PC-9 (cell line): ENCODE data around the gene CASS4. TPM values are rescaled to one million over a fixed set of nuclear protein-coding genes. Genes with fewer than 3 reads are reported as not detected.
"Not testable (repeated sequence)": the region's sequence is repeated elsewhere in the genome, so short reads cannot be mapped to it uniquely, and the experiment has no call there.

Experiments used
- BruUV-seq: library from RNA; stranded (reverse); fragments of 400-500 nt; replicated peaks from 2 replicates; lab custom pipeline; 2021; lab: Mats Ljungman, UMichigan
- CTCF ChIA-PET: fragments of 300-600 bp; sonication (Branson Sonifier 250); formaldehyde crosslinking; loops from one replicate; lab custom pipeline; 2022; ENCODE audit warnings: antibody characterized with exemption; lab: Charles Lee
- POLR2A ChIA-PET: fragments of 300-600 bp; sonication (Branson Sonifier 250); formaldehyde crosslinking; loops from one replicate; lab custom pipeline; 2022; ENCODE audit warnings: antibody characterized with exemption; ENCODE audit not compliant: unreplicated experiment; lab: Charles Lee
- DNase-seq, 2 experiments: peaks; one replicate each; pipeline versions ENCODE4 v3.0.0 to v3.0.0-alpha.2; 2015 to 2022; ENCODE audit warnings: mixed read lengths in 1 of 2
- H2AFZ ChIP-seq: fragments of 200-600 bp; sonication (generic); 2 replicates; pipeline ENCODE4 v1.8.1; 2017; ENCODE audit warnings: antibody characterized with exemption
- H3F3A ChIP-seq: fragments of 200-600 bp; sonication (generic); 2 replicates; pipeline ENCODE4 v1.8.1; 2017; ENCODE audit warnings: antibody characterized with exemption, mild to moderate bottlenecking, low read depth; ENCODE audit not compliant: insufficient read depth
- H3K27ac ChIP-seq: fragments of 200-600 bp; sonication (generic); 2 replicates; pipeline ENCODE4 v1.6.1; 2016; ENCODE audit warnings: mixed run types
- H3K27me3 ChIP-seq: fragments of 200-600 bp; sonication (generic); 2 replicates; pipeline ENCODE4 v1.6.1; 2016; ENCODE audit warnings: low read depth, mixed run types; ENCODE audit not compliant: insufficient read depth
- H3K36me3 ChIP-seq: fragments of 200-600 bp; sonication (generic); 2 replicates; pipeline ENCODE4 v1.6.1; 2016; ENCODE audit warnings: low read depth, mixed run types
- H3K4me1 ChIP-seq: fragments of 200-600 bp; sonication (generic); replicated peaks from 2 replicates; pipeline ENCODE4 v1.6.1; 2016; ENCODE audit warnings: mixed run types; ENCODE audit not compliant: insufficient read depth
- H3K4me2 ChIP-seq: fragments of 200-600 bp; sonication (generic); 2 replicates; pipeline ENCODE4 v1.6.1; 2017; ENCODE audit warnings: mixed run types
- H3K4me3 ChIP-seq: fragments of 200-600 bp; sonication (generic); 2 replicates; pipeline ENCODE4 v1.6.1; 2016; ENCODE audit warnings: mixed run types
- H3K79me2 ChIP-seq: fragments of 200-600 bp; sonication (generic); 2 replicates; pipeline ENCODE4 v1.6.1; 2017; ENCODE audit warnings: low read depth, mixed run types
- H3K9me2 ChIP-seq: fragments of 200-600 bp; sonication (generic); 2 replicates; pipeline ENCODE4 v1.8.1; 2017; ENCODE audit warnings: mild to moderate bottlenecking; ENCODE audit not compliant: insufficient read depth
- H3K9me3 ChIP-seq: fragments of 200-600 bp; sonication (generic); 2 replicates; pipeline ENCODE4 v1.8.1; 2016; ENCODE audit warnings: low read depth; ENCODE audit not compliant: insufficient read depth
- H4K20me1 ChIP-seq: fragments of 200-600 bp; sonication (generic); 2 replicates; pipeline ENCODE4 v1.8.1; 2017; ENCODE audit not compliant: insufficient read depth
- EZH2 ChIP-seq: fragments of 200-600 bp; sonication (generic); IDR thresholded peaks from 2 replicates; pipeline ENCODE4 v1.8.0; 2017; ENCODE audit warnings: antibody characterized with exemption, low read depth
- intact Hi-C: fragments of 100-400 bp; cut with micrococcal nuclease; formaldehyde crosslinking; loops from one replicate; pipeline ENCODE4 v1.10.0; 2022; ENCODE audit not compliant: unreplicated experiment
- total RNA-seq: library from RNA; stranded (reverse); gene quantifications from 2 replicates; pipeline ENCODE4 v1.2.3, GENCODE V29; 2021
- TF ChIP-seq, protein P1 (sequence below): fragments of 200-600 bp; sonication (generic); conservative IDR thresholded peaks from 2 replicates; pipeline ENCODE4 v1.6.1; 2017; ENCODE audit warnings: mixed run types, antibody characterized with exemption, mild to moderate bottlenecking, moderate library complexity

Gene CASS4
- total RNA-seq, 1 experiment from 2014 or later, result 0.15 TPM

DNA sequence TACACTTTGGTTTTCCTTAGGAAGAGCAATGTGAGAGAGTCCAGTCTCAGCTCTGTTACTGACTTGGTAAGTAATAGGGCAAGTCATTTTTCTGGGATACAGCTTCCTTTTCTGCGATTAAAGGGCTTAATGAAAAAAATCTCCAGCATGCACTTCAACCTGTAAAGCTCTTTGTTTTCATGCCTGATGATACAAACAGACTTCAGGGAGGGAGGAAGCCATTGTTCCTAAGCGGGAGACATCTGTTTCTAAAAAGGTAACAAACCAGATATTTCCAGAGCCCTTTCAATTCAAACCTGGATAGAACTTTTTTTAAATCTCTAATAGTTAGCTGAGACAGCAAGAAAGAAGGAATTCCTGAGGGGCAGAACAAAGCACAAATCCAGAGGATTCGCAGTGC is 5.2 kb upstream of the CASS4 start:
- TF ChIP-seq EZH2, result no peak
- TF ChIP-seq, protein P1, sequence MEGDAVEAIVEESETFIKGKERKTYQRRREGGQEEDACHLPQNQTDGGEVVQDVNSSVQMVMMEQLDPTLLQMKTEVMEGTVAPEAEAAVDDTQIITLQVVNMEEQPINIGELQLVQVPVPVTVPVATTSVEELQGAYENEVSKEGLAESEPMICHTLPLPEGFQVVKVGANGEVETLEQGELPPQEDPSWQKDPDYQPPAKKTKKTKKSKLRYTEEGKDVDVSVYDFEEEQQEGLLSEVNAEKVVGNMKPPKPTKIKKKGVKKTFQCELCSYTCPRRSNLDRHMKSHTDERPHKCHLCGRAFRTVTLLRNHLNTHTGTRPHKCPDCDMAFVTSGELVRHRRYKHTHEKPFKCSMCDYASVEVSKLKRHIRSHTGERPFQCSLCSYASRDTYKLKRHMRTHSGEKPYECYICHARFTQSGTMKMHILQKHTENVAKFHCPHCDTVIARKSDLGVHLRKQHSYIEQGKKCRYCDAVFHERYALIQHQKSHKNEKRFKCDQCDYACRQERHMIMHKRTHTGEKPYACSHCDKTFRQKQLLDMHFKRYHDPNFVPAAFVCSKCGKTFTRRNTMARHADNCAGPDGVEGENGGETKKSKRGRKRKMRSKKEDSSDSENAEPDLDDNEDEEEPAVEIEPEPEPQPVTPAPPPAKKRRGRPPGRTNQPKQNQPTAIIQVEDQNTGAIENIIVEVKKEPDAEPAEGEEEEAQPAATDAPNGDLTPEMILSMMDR, result no peak
- no peak overlapping the region for H3K4me3 ChIP-seq
- intact Hi-C loops, result loop anchor here (10.0 kb wide), 1 partner anchor 658 kb away; no protein-coding TSS in a partner anchor
- peaks cover 4% of the 10 kb centered on the region; the same call in 1 of the 2 replicates for H3F3A ChIP-seq
- no peaks in the 10 kb centered on the region for H3K9me3 ChIP-seq
- H4K20me1 ChIP-seq, result peaks cover 4% of the 10 kb centered on the region; the same call in 1 of the 2 replicates
- no peaks in the 10 kb centered on the region for H3K9me2 ChIP-seq
- CTCF ChIA-PET, result no interaction called here
- no peak overlapping the region for H3K4me2 ChIP-seq
- no peaks in the 10 kb centered on the region for H3K27me3 ChIP-seq
- no peak for DNase-seq
- no peaks in the 10 kb centered on the region; the same call in 1 of the 2 replicates for H3K79me2 ChIP-seq
- POLR2A ChIA-PET, result interaction anchor here (0.6 kb wide), 1 partner anchor 60 kb away, joined by 8 read pairs; no protein-coding TSS in a partner anchor
- BruUV-seq, result no TSS peak
- no peak overlapping the region for H2AFZ ChIP-seq
- H3K4me1 ChIP-seq, result no peaks in the 10 kb centered on the region
- H3K36me3 ChIP-seq, result peaks cover 28% of the 10 kb centered on the region
- H3K27ac ChIP-seq, result no peak overlapping the region

DNA sequence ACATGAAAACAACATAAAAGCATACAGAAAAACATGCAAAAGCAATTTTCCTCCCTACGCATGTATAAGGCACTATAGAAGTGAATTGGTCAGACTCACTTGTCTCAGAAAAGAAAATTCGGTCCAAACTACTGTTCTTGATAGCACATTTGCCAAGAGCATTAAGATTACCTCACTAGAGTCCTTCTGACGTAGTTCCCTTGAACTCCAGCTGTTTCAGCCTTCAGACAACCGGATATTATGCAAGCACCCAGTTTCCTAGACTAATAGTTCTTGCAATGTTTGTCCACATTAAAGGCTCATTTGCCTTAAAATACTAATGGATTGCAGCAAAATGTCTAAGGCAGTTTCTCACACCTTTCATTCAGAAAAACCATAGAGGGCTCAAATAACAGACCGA is 2.5 kb upstream of the CASS4 start:
- BruUV-seq, result no TSS peak
- no peak overlapping the region for H3K4me2 ChIP-seq
- no peak overlapping the region for H2AFZ ChIP-seq
- POLR2A ChIA-PET, result no interaction called here
- H3K36me3 ChIP-seq, result peaks cover 9% of the 10 kb centered on the region; the same call in 1 of the 2 replicates
- CTCF ChIA-PET, result no interaction called here
- no peaks in the 10 kb centered on the region for H3K27me3 ChIP-seq
- intact Hi-C loops, result loop anchor here (10.0 kb wide), 1 partner anchor 655 kb away; no protein-coding TSS in a partner anchor
- H3K79me2 ChIP-seq, result no peaks in the 10 kb centered on the region
- H3K4me3 ChIP-seq, result no peak overlapping the region
- DNase-seq, result no peak
- no peak overlapping the region for H3K27ac ChIP-seq
- no peaks in the 10 kb centered on the region for H3K9me2 ChIP-seq
- no peaks in the 10 kb centered on the region for H3K9me3 ChIP-seq
- peaks cover 4% of the 10 kb centered on the region; the same call in 1 of the 2 replicates for H3F3A ChIP-seq
- no peaks in the 10 kb centered on the region; the same call in 1 of the 2 replicates for H4K20me1 ChIP-seq
- H3K4me1 ChIP-seq, result no peaks in the 10 kb centered on the region
- TF ChIP-seq, protein P1, result no peak
- no peak for TF ChIP-seq EZH2

DNA sequence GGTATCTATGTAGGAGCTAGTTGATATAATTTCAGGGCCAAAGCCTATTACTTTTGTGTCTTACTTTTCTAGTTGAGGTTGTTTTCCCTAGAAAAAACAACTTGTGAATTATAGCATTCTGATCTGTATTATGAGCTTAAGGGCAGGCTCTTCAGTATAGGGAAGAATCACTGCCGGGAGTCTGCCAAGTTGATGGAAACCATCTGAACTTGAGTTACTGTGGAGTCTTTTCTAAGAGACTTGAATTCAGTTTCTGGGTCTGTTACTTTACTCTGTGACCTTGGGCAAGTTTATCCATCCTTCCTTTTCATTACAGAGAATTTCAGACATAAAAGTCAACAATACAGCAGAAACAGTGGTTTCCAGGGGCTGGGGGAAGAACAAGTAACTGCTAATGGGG is 2.1 kb upstream of the CASS4 start:
- POLR2A ChIA-PET, result no interaction called here
- intact Hi-C loops, result loop anchor here (10.0 kb wide), 1 partner anchor 655 kb away; no protein-coding TSS in a partner anchor

DNA sequence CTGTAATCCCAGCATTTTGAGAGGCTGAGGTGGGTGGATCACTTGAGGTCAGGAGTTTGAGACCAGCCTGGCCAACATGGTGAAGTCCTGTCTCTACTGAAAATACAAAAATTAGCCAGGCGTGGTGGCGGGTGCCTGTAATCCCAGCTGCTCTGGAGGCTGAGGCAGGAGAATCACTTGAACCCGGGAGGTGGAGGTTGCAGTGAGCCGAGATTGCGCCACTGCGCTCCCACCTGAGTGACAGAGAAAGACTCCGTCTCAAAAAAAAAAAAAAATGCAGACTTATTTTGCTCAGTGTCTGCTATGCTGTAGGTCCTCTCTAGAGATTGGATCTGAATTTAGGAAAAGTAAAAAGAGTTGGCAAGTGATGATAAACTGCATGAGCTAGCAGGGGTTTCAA is 773 bp upstream of the CASS4 start:
- POLR2A ChIA-PET, H3K4me2 ChIP-seq, BruUV-seq: not testable (repeated sequence)

More for the DNA sequence above, 2.1 kb upstream of the CASS4 start:
- Histone ChIP-seq H3K79me2 (no peaks in the 10 kb centered on the region), H3K9me3 (no peaks in the 10 kb centered on the region), H3K4me2 (no peak overlapping the region), H3K27me3 (no peaks in the 10 kb centered on the region), H3K36me3 (peaks cover 7% of the 10 kb centered on the region; the same call in 1 of the 2 replicates), H3K27ac (no peak overlapping the region), H3K4me1 (no peaks in the 10 kb centered on the region), H2AFZ (no peak overlapping the region), H4K20me1 (no peaks in the 10 kb centered on the region; the same call in 1 of the 2 replicates), H3F3A (peaks cover 4% of the 10 kb centered on the region; the same call in 1 of the 2 replicates), H3K4me3 (no peak overlapping the region), H3K9me2 (no peaks in the 10 kb centered on the region)
- CTCF ChIA-PET, result no interaction called here
- no TSS peak for BruUV-seq
- TF ChIP-seq EZH2, result no peak
- TF ChIP-seq, protein P1, result no peak
- no peak for DNase-seq

More for the DNA sequence above, 773 bp upstream of the CASS4 start:
- H3F3A ChIP-seq, intact Hi-C loops, H3K79me2 ChIP-seq, H4K20me1 ChIP-seq, CTCF ChIA-PET, H3K9me3 ChIP-seq, DNase-seq, H2AFZ ChIP-seq, H3K4me3 ChIP-seq, H3K36me3 ChIP-seq, H3K9me2 ChIP-seq, H3K4me1 ChIP-seq, H3K27ac ChIP-seq, H3K27me3 ChIP-seq: not testable (repeated sequence)
